HCT116 (cell line): Measurements from ENCODE around the gene ISG20. TPM values are rescaled to one million over a fixed set of nuclear protein-coding genes. Genes with fewer than 3 reads are reported as not detected.
A peak's percentile ranks its signal among the peaks of the same experiment; 100 is the strongest.

ENCODE experiments used
- ATAC-seq: fragments of 200-7000 bp; cut with Tn5 transposase; 2 replicates; pipeline ENCODE4 v1.9.1; 2020; ENCODE audit warnings: mild to moderate bottlenecking, moderate library complexity
- BruUV-seq: library from RNA; stranded (reverse); fragments of 400-500 nt; replicated peaks from 2 replicates; lab custom pipeline; 2021; lab: Mats Ljungman, UMichigan
- CTCF ChIA-PET: fragments of 300-600 bp; sonication (Branson Sonifier 250); formaldehyde crosslinking; loops from one replicate; lab custom pipeline; 2021; ENCODE audit warnings: antibody characterized with exemption; lab: Charles Lee
- POLR2A ChIA-PET: fragments of 300-600, 350-600 bp; sonication (Branson Sonifier 250); formaldehyde crosslinking; loops from one replicate; lab custom pipeline; 2021; ENCODE audit warnings: antibody characterized with exemption; lab: Charles Lee
- RAD21 ChIA-PET, 2 experiments: fragments of 300-600 bp; sonication (Branson Sonifier 250); formaldehyde crosslinking; loops; one replicate each; lab custom pipeline; 2023; ENCODE audit warnings: low total read pairs in 2 of 2; ENCODE audit not compliant: uncharacterized antibody in 2 of 2, unreplicated experiment in 2 of 2, low non-redundant PET in 1 of 2; lab: Charles Lee
- DNase-seq: peaks from one replicate; pipeline ENCODE4 v3.0.0-alpha.2; 2010; ENCODE audit warnings: low read depth, low spot score
- H2AFZ ChIP-seq: fragments of 200-600 bp; shearing (Covaris generic), sonication (generic); 2 replicates; pipeline ENCODE4 v1.6.1; 2017; ENCODE audit warnings: low read depth, mixed run types, mixed read lengths, antibody characterized with exemption, low read length; ENCODE audit not compliant: poor library complexity, severe bottlenecking
- H3K27ac ChIP-seq: 2 replicates; pipeline ENCODE4 v1.5.1; 2012; ENCODE audit warnings: low read depth, low read length
- H3K27me3 ChIP-seq: fragments of 200-600 bp; sonication (generic); 2 replicates; pipeline ENCODE4 v1.6.1; 2016; ENCODE audit warnings: mixed run types, low read length, mixed read lengths; ENCODE audit not compliant: insufficient read depth
- H3K36me3 ChIP-seq, 2 experiments: fragments of 200-500 bp in 1 of 2; fragments of 200-600 bp in 1 of 2; sonication (Bioruptor generic) in 1 of 2; sonication (generic) in 1 of 2; 2 replicates each; pipeline versions ENCODE4 v1.5.1 to v1.6.1; 2014 to 2016; ENCODE audit warnings: low read length in 2 of 2, inconsistent platforms in 1 of 2, mixed read lengths in 1 of 2, mixed run types in 1 of 2; ENCODE audit not compliant: insufficient read depth in 2 of 2, control insufficient read depth in 1 of 2
- H3K4me1 ChIP-seq, 2 experiments: fragments of 200-600 bp in 1 of 2; sonication (generic) in 1 of 2; 2 replicates each; pipeline versions ENCODE4 v1.5.1 to v1.6.1; 2012 to 2017; ENCODE audit warnings: low read length in 2 of 2, inconsistent platforms in 1 of 2, mild to moderate bottlenecking in 1 of 2, mixed read lengths in 1 of 2, mixed run types in 1 of 2, moderate library complexity in 1 of 2; ENCODE audit not compliant: insufficient read depth in 2 of 2, control insufficient read depth in 1 of 2
- H3K4me2 ChIP-seq: fragments of 200-600 bp; sonication (generic); 2 replicates; pipeline ENCODE4 v1.6.1; 2017; ENCODE audit warnings: mixed run types, low read length, mixed read lengths
- H3K4me3 ChIP-seq, 2 experiments: fragments of 200-600 bp in 1 of 2; sonication (generic) in 1 of 2; replicated peaks in 1 of 2; 2 replicates each; pipeline ENCODE4 v1.5.1; 2011 to 2016; ENCODE audit warnings: low read length in 2 of 2, control low read depth in 1 of 2, low read depth in 1 of 2, mild to moderate bottlenecking in 1 of 2, mixed read lengths in 1 of 2, mixed run types in 1 of 2
- H3K79me2 ChIP-seq: fragments of 200-600 bp; sonication (generic); 2 replicates; pipeline ENCODE4 v1.6.1; 2017; ENCODE audit warnings: mild to moderate bottlenecking, mixed run types, low read length, moderate library complexity, mixed read lengths; ENCODE audit not compliant: insufficient read depth
- H3K9ac ChIP-seq: fragments of 200-600 bp; sonication (generic); 2 replicates; pipeline ENCODE4 v1.6.1; 2016; ENCODE audit warnings: low read length, mixed read lengths
- H3K9me2 ChIP-seq: fragments of 200-600 bp; sonication (generic), shearing (Covaris generic); 2 replicates; pipeline ENCODE4 v1.6.1; 2017; ENCODE audit warnings: mixed run types, mild to moderate bottlenecking, moderate library complexity; ENCODE audit not compliant: insufficient read depth
- H3K9me3 ChIP-seq, 2 experiments: fragments of 200-500 bp in 1 of 2; fragments of 200-600 bp in 1 of 2; sonication (Bioruptor generic) in 1 of 2; sonication (generic) in 1 of 2; 2 replicates each; pipeline ENCODE4 v1.6.1; 2014 to 2017; ENCODE audit warnings: low read length in 2 of 2, mixed read lengths in 2 of 2, inconsistent platforms in 1 of 2, low read depth in 1 of 2, mild to moderate bottlenecking in 1 of 2, mixed run types in 1 of 2, moderate library complexity in 1 of 2; ENCODE audit not compliant: control insufficient read depth in 1 of 2, insufficient read depth in 1 of 2
- H4K20me1 ChIP-seq: fragments of 200-600 bp; sonication (generic), shearing (Covaris generic); 2 replicates; pipeline ENCODE4 v1.6.1; 2017; ENCODE audit warnings: mixed run types, mild to moderate bottlenecking, moderate library complexity; ENCODE audit not compliant: insufficient read depth
- CEBPB ChIP-seq: IDR thresholded peaks from 2 replicates; pipeline ENCODE4 v1.6.1; 2012; ENCODE audit warnings: low read depth
- EZH2phosphoT487 ChIP-seq: fragments of 200-600 bp; IDR thresholded peaks from 2 replicates; pipeline ENCODE4 v1.6.1; 2018; ENCODE audit warnings: antibody characterized with exemption, borderline replicate concordance
- JUND ChIP-seq: IDR thresholded peaks from 2 replicates; pipeline ENCODE4 v1.6.1; 2012
- ZBTB33 ChIP-seq: IDR thresholded peaks from 2 replicates; pipeline ENCODE4 v1.6.1; 2011; ENCODE audit warnings: mild to moderate bottlenecking, low read length, moderate library complexity; ENCODE audit not compliant: insufficient replicate concordance; ENCODE audit errors: extremely low read depth
- intact Hi-C: fragments of 100-400 bp; cut with micrococcal nuclease; formaldehyde crosslinking; loops from 2 replicates; pipeline ENCODE4 v1.10.0; 2022
- microRNA counts: library from miRNA; unstranded; fragments of <30 nt; microRNA quantifications from one replicate; lab custom pipeline; 2015
- microRNA-seq: library from miRNA; unstranded; fragments of <30 nt; microRNA quantifications from one replicate; pipeline ENCODE4, GENCODE V29; 2016; ENCODE audit warnings: borderline number of aligned reads
- total RNA-seq: library from RNA; stranded (reverse); gene quantifications from one replicate; pipeline ENCODE4 v1.2.1, GENCODE V29; 2021; ENCODE audit not compliant: unreplicated experiment

ISG20 gene
- total RNA-seq, 1 experiment from 2014 or later, result 11.0 TPM

DNA sequence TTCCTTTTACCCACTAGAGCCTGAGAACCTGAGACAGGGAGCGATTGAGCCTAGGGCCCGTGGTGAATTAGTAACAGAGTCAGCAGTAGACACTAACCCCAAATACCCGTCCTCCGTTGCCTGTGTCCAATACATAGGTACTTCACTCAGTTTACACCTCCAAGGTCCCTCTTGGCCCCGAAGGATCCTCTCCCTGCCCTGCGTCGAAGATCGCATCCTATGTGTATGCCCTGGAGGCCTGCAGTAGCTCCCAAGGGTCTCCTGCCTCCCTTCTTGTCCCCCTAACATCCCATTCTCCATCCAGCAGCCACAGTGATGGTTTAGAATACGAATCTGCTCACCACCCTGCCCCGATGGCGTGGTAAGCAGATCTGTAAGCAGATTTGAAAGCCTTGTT, 67.0 kb downstream of the ISG20 start:
- Histone ChIP-seq H4K20me1 (no peaks in the 10 kb centered on the region), H3K36me3 (no peaks in the 10 kb centered on the region), H3K9ac (no peak overlapping the region), H3K4me2 (no peak overlapping the region), H3K4me1 (no peaks in the 10 kb centered on the region), H2AFZ (no peak overlapping the region), H3K27ac (no peak overlapping the region), H3K9me2 (no peaks in the 10 kb centered on the region), H3K27me3 (peaks cover 36% of the 10 kb centered on the region), H3K4me3 (no peak overlapping the region), H3K9me3 (no peaks in the 10 kb centered on the region), H3K79me2 (no peaks in the 10 kb centered on the region)
- intact Hi-C loops, result no loop called here
- no TSS peak for BruUV-seq
- TF ChIP-seq JUND (no peak), EZH2phosphoT487 (no peak), ZBTB33 (no peak), CEBPB (no peak)
- ATAC-seq (no peak), DNase-seq (no peak)
- CTCF ChIA-PET, result no interaction called here
- RAD21 ChIA-PET, result no interaction called here
- POLR2A ChIA-PET, result no interaction called here

MicroRNAs within 50 kb of the gene (microRNA counts, 767-probe panel; counts per million panel counts)
- microRNA hsa-miR-1179 (lab: Ali Mortazavi, UCI) (not detected), microRNA hsa-miR-7-5p (lab: Ali Mortazavi, UCI) (19,007 counts per million, percentile 38 among the panel's probes with 10 or more counts)

Small RNA genes within 50 kb of the gene (microRNA-seq; reads per million reads assigned to microRNA genes)
- 1.6 reads per million for gene MIR1179
- not detected for gene MIR3529
- not detected for gene MIR7-2

Other genes starting within 250 kb of the ISG20 start
- 30.5 TPM for gene MRPL46, start 171.6 kb upstream of the ISG20 start, total RNA-seq
- 47.4 TPM for gene MRPS11, start 171.3 kb upstream of the ISG20 start, total RNA-seq
- 2.5 TPM for gene DET1, start 92.3 kb upstream of the ISG20 start, total RNA-seq
- 36.2 TPM for gene AEN, start 17.7 kb upstream of the ISG20 start, total RNA-seq
- gene ACAN, start 164.4 kb downstream of the ISG20 start, total RNA-seq, result not detected